HTERT RPE-1 (cell line): ENCODE data around the gene JAKMIP1.
"Not testable (repeated sequence)": the region's sequence is repeated elsewhere in the genome, so short reads cannot be mapped to it uniquely, and the experiment has no call there.

ENCODE experiments used
- in situ Hi-C: fragments of 300-500 bp; cut with MboI; formaldehyde crosslinking; loops from 4 replicates; pipeline ENCODE4 v1.14.3; 2020; ENCODE audit warnings: low sequenced_read_pairs

Gene JAKMIP1

GRCh38 chr4:5999356-5999755 lies 201.0 kb downstream of the JAKMIP1 start:
- in situ Hi-C loops, result no loop called here

GRCh38 chr4:5998333-5998936 lies 201.9 kb downstream of the JAKMIP1 start:
- in situ Hi-C loops, result no loop called here

GRCh38 chr4:5996641-5997040 lies 203.7 kb downstream of the JAKMIP1 start:
- in situ Hi-C loops, result no loop called here

- in situ Hi-C loops, result no loop called here
Observed at GRCh38 chr4:5995901-5996623, 204.3 kb downstream of the JAKMIP1 start.

DNA sequence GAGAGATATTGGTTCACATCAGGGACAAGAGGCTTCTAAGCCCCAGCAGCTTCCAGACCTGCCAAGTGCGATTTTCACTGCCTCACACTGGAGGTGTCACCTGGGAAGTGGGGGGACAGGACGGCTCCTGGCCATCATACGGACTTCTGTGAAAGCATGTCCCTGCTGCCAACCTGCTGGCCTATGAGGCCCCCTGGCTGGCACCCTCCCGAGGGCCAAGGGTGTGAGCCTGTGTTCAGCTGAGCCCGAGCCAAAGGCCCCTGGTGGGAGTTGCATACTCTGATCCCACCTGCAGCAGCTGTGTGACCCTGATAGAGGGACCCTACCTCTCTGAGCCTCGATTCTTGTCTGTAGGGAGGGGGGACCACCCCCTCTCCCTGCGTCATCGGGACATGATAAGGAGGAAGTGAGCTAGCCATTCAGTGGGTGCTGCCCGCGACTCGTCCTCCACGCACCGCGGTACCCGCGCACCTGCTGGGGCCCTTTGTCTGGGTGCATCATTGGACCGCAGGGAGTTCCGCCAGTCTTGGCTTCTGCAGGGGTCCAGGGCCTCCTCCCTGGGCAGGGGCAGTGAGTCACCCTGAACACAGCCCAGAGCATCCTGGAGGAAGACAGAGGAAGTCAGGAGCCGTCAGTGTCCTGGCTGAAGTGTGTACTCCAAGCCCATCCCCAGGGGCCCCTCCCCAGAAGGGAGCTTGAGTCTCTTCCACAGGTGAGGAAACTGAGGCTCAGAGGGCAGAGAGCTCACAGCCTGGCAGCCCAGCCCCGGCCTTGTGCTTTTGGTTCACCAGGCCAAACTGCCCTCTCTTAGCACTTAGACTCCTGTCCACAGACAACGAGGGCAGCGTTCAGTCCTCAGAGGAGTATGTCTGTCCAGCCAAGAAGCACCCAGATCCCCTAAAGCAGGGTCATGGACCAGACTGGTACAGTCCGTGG lies 206.2 kb downstream of the JAKMIP1 start:
- in situ Hi-C loops, result no loop called here

GRCh38 chr4:5993346-5993745 lies 207.0 kb downstream of the JAKMIP1 start:
- in situ Hi-C loops, result not testable (repeated sequence)

DNA sequence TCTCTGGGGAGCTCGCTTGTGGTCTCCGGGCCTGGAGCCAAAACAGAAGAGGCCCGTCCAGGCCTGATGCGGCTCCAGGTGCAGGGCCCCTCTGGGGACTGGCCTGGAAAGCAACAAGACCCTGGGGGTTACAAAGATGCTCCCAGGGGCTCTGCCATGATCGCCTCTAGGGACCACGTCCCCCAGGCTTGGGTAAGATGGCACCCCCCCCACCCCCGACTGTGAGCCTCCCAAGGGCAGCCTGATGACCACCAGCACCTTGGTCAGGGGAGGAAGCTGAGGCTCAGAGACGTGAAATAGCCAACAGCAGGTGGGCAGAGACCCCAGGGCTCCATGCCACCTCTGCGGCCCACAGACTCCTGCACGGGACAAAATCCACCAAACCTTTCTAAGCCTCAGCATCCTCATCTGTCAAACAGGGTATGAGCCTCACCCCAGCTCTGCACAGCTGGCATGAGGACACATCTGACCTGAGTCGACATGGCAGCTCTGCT lies 207.5 kb downstream of the JAKMIP1 start:
- in situ Hi-C loops, result no loop called here

- in situ Hi-C loops, result no loop called here
Observed at GRCh38 chr4:5992171-5992827, 208.1 kb downstream of the JAKMIP1 start.

- in situ Hi-C loops, result no loop called here
Observed at GRCh38 chr4:5991405-5991804, 208.9 kb downstream of the JAKMIP1 start.

GRCh38 chr4:5990446-5991160 lies 209.7 kb downstream of the JAKMIP1 start:
- in situ Hi-C loops, result no loop called here

- in situ Hi-C loops, result no loop called here
Observed at GRCh38 chr4:5989236-5990225, 210.8 kb downstream of the JAKMIP1 start.

GRCh38 chr4:5988086-5988845 lies 212.1 kb downstream of the JAKMIP1 start:
- in situ Hi-C loops, result no loop called here

GRCh38 chr4:5984843-5985242 lies 215.5 kb downstream of the JAKMIP1 start:
- in situ Hi-C loops, result no loop called here

DNA sequence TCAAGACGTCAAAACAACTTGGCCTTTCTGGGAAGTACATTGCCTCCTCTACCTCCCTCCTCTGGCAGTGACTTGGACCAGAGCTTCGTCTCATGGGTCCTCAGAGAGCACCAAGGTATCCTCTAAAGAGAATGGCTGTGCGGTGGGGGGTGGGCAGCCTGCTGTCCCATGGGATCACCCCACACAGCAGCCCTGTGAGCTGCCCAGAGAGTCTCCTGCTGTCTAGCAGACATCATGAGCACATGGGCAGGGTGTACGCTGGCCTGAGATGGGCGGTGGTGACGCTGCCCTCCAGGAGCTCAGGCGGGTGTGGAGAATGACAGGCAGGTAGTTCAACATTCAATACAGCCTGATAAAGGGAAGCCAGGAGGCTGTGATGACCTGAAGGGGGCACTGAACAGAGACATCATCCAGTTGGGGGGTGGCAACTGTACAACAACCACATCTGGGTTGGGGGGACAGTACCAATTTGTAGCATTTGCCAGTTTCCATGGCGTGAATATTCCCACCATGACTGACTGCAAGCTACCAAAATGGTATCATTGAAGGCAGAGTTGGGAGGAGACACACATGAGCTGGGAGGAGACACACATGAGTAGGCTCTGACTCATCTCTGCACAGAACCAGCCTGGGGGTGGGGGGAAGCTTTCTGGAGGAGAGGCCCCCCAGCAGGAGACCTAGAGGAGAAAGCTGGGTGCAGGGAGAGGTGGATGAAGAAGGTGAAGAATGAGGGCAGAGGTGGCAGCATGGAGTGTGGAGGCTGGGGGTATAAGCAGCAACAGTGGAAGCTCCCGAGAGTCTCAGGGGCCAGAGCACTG lies 218.0 kb downstream of the JAKMIP1 start:
- in situ Hi-C loops, result no loop called here

GRCh38 chr4:5980436-5981155 lies 219.8 kb downstream of the JAKMIP1 start:
- in situ Hi-C loops, result no loop called here

DNA sequence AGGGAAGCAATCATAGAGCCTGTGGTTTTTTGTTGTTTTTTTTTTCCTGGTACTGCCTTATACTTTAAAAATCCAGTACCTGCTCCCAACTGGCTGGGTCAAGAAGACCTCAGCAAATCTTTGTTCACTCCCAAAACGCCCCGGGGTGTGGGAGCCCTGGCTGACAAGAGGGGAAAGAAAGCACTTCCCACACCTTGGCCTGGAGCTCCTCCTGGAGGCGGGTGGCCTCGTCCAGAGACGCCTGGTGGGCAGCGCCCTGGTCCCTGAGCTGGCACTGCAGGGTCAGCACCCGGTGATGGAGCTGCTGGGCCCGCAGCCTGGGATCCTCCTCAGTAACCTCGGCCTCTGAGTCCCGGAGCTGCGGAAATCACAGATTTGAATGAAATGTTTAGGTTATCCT lies 220.4 kb downstream of the JAKMIP1 start:
- in situ Hi-C loops, result no loop called here

DNA sequence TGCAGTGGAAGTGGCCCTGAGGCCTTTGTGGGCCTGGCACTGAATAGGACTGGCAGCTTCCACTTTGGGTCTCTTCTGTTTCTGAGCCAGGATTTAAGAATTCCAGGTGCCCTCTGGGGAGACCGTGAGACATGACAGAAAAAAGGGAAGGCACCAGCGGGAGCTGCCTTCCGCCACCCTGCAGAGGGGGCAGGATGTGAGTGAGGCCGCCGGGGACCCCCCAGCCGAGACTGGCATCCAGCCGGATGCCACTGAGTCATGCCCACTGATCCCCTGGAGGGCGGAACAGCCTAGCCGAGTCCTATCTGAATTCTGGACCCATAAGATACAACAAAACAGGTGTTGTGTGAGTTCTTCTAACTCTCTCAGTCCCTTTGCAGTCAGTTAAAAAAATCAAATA lies 223.4 kb downstream of the JAKMIP1 start:
- in situ Hi-C loops, result no loop called here
